H9 (cell line): ENCODE measurements around the gene PPP1R7. TPM values are rescaled to one million over a fixed set of nuclear protein-coding genes. Genes with fewer than 3 reads are reported as not detected.

ENCODE experiments used
- DNase-seq: peaks from one replicate; pipeline ENCODE4 v3.0.0-alpha.2; 2017
- H2AFZ ChIP-seq: one replicate; pipeline ENCODE4 v1.6.1; 2013; ENCODE audit warnings: mild to moderate bottlenecking, low read length, control low read depth, moderate library complexity
- H2AK5ac ChIP-seq: 2 replicates; pipeline ENCODE4 v1.6.1; 2013; ENCODE audit warnings: low read length, control low read depth, mixed read lengths; ENCODE audit not compliant: insufficient read length
- H2BK120ac ChIP-seq: one replicate; pipeline ENCODE4 v1.6.1; 2013; ENCODE audit warnings: low read depth, mild to moderate bottlenecking, low read length, control low read depth, inconsistent platforms; ENCODE audit not compliant: poor library complexity, severe bottlenecking
- H2BK12ac ChIP-seq: 2 replicates; pipeline ENCODE4 v1.6.1; 2013; ENCODE audit warnings: low read length, control low read depth, mixed read lengths, low read depth; ENCODE audit not compliant: insufficient read length
- H2BK15ac ChIP-seq: 2 replicates; pipeline ENCODE4 v1.6.1; 2013; ENCODE audit warnings: low read depth, low read length, control low read depth
- H2BK20ac ChIP-seq: one replicate; pipeline ENCODE4 v1.6.1; 2013; ENCODE audit warnings: low read depth, mild to moderate bottlenecking, low read length, control low read depth, inconsistent platforms; ENCODE audit not compliant: poor library complexity, severe bottlenecking
- H2BK5ac ChIP-seq: 2 replicates; pipeline ENCODE4 v1.6.1; 2013; ENCODE audit warnings: low read length, control low read depth, mixed read lengths; ENCODE audit not compliant: insufficient read length
- H3K14ac ChIP-seq: 2 replicates; pipeline ENCODE4 v1.6.1; 2013; ENCODE audit warnings: low read length, control low read depth; ENCODE audit not compliant: insufficient read depth
- H3K18ac ChIP-seq: 2 replicates; pipeline ENCODE4 v1.6.1; 2013; ENCODE audit warnings: low read depth, mild to moderate bottlenecking, mixed read lengths, low read length, control low read depth; ENCODE audit not compliant: insufficient read length
- H3K23ac ChIP-seq: 2 replicates; pipeline ENCODE4 v1.6.1; 2013; ENCODE audit warnings: low read length, control low read depth, mixed read lengths, low read depth; ENCODE audit not compliant: insufficient read length
- H3K23me2 ChIP-seq: 2 replicates; pipeline ENCODE4 v1.6.1; 2013; ENCODE audit warnings: low read depth, mild to moderate bottlenecking, mixed read lengths, low read length, control low read depth; ENCODE audit not compliant: insufficient read length, poor library complexity, severe bottlenecking
- H3K27ac ChIP-seq: 2 replicates; pipeline ENCODE4 v1.5.1; 2013; ENCODE audit warnings: low read length, control low read depth, mixed read lengths, low read depth; ENCODE audit not compliant: insufficient read length
- H3K27me3 ChIP-seq: 2 replicates; pipeline ENCODE4 v1.6.1; 2013; ENCODE audit warnings: low read length, control low read depth, inconsistent platforms; ENCODE audit not compliant: insufficient read depth
- H3K4ac ChIP-seq: 2 replicates; pipeline ENCODE4 v1.6.1; 2013; ENCODE audit warnings: low read depth, mild to moderate bottlenecking, control low read depth, inconsistent platforms, low read length, moderate library complexity
- H3K4me1 ChIP-seq: 2 replicates; pipeline ENCODE4 v1.6.1; 2013; ENCODE audit warnings: low read length, control low read depth, inconsistent platforms; ENCODE audit not compliant: insufficient read depth
- H3K4me2 ChIP-seq: 2 replicates; pipeline ENCODE4 v1.6.1; 2013; ENCODE audit warnings: low read length, control low read depth, mixed read lengths; ENCODE audit not compliant: insufficient read length, insufficient read depth
- H3K56ac ChIP-seq: 2 replicates; pipeline ENCODE4 v1.6.1; 2013; ENCODE audit warnings: low read depth, mild to moderate bottlenecking, mixed read lengths, low read length, control low read depth; ENCODE audit not compliant: insufficient read length
- H3K79me1 ChIP-seq: 2 replicates; pipeline ENCODE4 v1.6.1; 2013; ENCODE audit warnings: low read depth, mild to moderate bottlenecking, moderate library complexity, low read length, control low read depth, inconsistent platforms; ENCODE audit not compliant: insufficient read depth, poor library complexity, severe bottlenecking
- H3K79me2 ChIP-seq: 2 replicates; pipeline ENCODE4 v1.6.1; 2013; ENCODE audit warnings: low read length, control low read depth, inconsistent platforms; ENCODE audit not compliant: insufficient read depth
- H3K9ac ChIP-seq: 2 replicates; pipeline ENCODE4 v1.6.1; 2013; ENCODE audit warnings: low read length, control low read depth, mixed read lengths; ENCODE audit not compliant: insufficient read length; ENCODE audit errors: extremely low read depth
- H3K9me3 ChIP-seq: one replicate; pipeline ENCODE4 v1.6.1; 2013; ENCODE audit warnings: low read depth, low read length, inconsistent platforms; ENCODE audit not compliant: control insufficient read depth
- H3T11ph ChIP-seq: one replicate; pipeline ENCODE4 v1.6.1; 2013; ENCODE audit warnings: mild to moderate bottlenecking, low read length, control low read depth, inconsistent platforms
- H4K20me1 ChIP-seq: one replicate; pipeline ENCODE4 v1.6.1; 2013; ENCODE audit not compliant: control insufficient read depth, insufficient read length, insufficient read depth
- H4K5ac ChIP-seq: 2 replicates; pipeline ENCODE4 v1.6.1; 2013; ENCODE audit warnings: low read depth, mild to moderate bottlenecking, mixed read lengths, low read length, control low read depth; ENCODE audit not compliant: insufficient read length
- H4K8ac ChIP-seq: replicated peaks from 2 replicates; pipeline ENCODE4 v1.6.1; 2013; ENCODE audit warnings: low read length, control low read depth, mixed read lengths, low read depth; ENCODE audit not compliant: insufficient read length
- H4K91ac ChIP-seq: 2 replicates; pipeline ENCODE4 v1.6.1; 2013; ENCODE audit warnings: low read depth, mild to moderate bottlenecking, moderate library complexity, mixed read lengths, low read length, control low read depth; ENCODE audit not compliant: insufficient read length
- H3K27ac Mint-ChIP-seq, 3 experiments: 2 replicates in 2 of 3; 3 replicates in 1 of 3; pipeline ENCODE4 v1.8.0; 2020 to 2021; ENCODE audit warnings: mixed read lengths in 3 of 3, mild to moderate bottlenecking in 1 of 3, moderate library complexity in 1 of 3
- H3K27me3 Mint-ChIP-seq: 2 replicates; pipeline ENCODE4 v1.8.0; 2021; ENCODE audit warnings: low read depth, mild to moderate bottlenecking, moderate library complexity, mixed read lengths
- H3K36me3 Mint-ChIP-seq, 3 experiments: 2 replicates in 2 of 3; 3 replicates in 1 of 3; pipeline ENCODE4 v1.8.0; 2020 to 2021; ENCODE audit warnings: low read depth in 3 of 3, mixed read lengths in 3 of 3; ENCODE audit not compliant: insufficient read depth in 1 of 3
- H3K4me1 Mint-ChIP-seq, 2 experiments: 2 replicates each; pipeline ENCODE4 v1.8.0; 2020; ENCODE audit warnings: mixed read lengths in 2 of 2
- H3K4me3 Mint-ChIP-seq, 2 experiments: 2 replicates in 1 of 2; 3 replicates in 1 of 2; pipeline ENCODE4 v1.8.0; 2020 to 2021; ENCODE audit warnings: mild to moderate bottlenecking in 2 of 2, mixed read lengths in 2 of 2, moderate library complexity in 1 of 2
- H3K9me3 Mint-ChIP-seq, 2 experiments: 2 replicates in 1 of 2; 3 replicates in 1 of 2; pipeline ENCODE4 v1.8.0; 2020; ENCODE audit warnings: mild to moderate bottlenecking in 2 of 2, mixed read lengths in 2 of 2, moderate library complexity in 1 of 2
- CTCF ChIP-seq: fragments of 200-600 bp; sonication (generic); conservative IDR thresholded peaks from 3 replicates; pipeline ENCODE4 v1.8.0; 2021; ENCODE audit warnings: antibody characterized with exemption, mild to moderate bottlenecking
- WGBS: extraction: QIAGEN DNeasy Blood & Tissue Kit; methylation state at CpG from one replicate; pipeline ENCODE4 v1.1.7; 2013; ENCODE audit warnings: missing lambda C conversion rate, low lambda C conversion rate, mixed read lengths; ENCODE audit not compliant: insufficient read length; ENCODE audit errors: extremely low coverage; 5-methylcytosine and 5-hydroxymethylcytosine counted together
- total RNA-seq: library from RNA; stranded (reverse); gene quantifications from 2 replicates; pipeline ENCODE4 v1.2.1, GENCODE V29; 2021

The PPP1R7 gene
- total RNA-seq, 1 experiment from 2014 or later, result 60.2 TPM

GRCh38 chr2:241201445-241202267 is 51.4 kb downstream of the PPP1R7 start:
- no peak overlapping the region for H3K18ac ChIP-seq
- H4K20me1 ChIP-seq, result no peaks in the 10 kb centered on the region
- Mint-ChIP-seq H3K27ac (no peak overlapping the region), H3K36me3 (no peaks in the 10 kb centered on the region; a peak in 1 of 7 replicates), H3K9me3 (no peaks in the 10 kb centered on the region), H3K4me1 (peaks cover 0 to 4% of the 10 kb centered on the region in 2 experiments; a peak in 1 of 4 replicates), H3K27me3 (no peaks in the 10 kb centered on the region; the same call in none of the 2 replicates), H3K4me3 (no peak overlapping the region)
- no peaks in the 10 kb centered on the region for H3K79me1 ChIP-seq
- peak overlapping the region; percentile 28; the same call in 1 of the 2 replicates for H3K14ac ChIP-seq
- H3K4me2 ChIP-seq, result no peak overlapping the region
- no peaks in the 10 kb centered on the region for H3K4me1 ChIP-seq
- H3K9me3 ChIP-seq, result no peaks in the 10 kb centered on the region
- no peak overlapping the region for H3K56ac ChIP-seq
- H4K91ac ChIP-seq, result no peak overlapping the region
- TF ChIP-seq CTCF, result no peak
- no peak overlapping the region for H3K9ac ChIP-seq
- no CpG with 5 or more reads among the region's 24 CpGs for WGBS
- no peak overlapping the region for H4K8ac ChIP-seq
- H2AFZ ChIP-seq, result no peak overlapping the region
- no peak overlapping the region for H2BK5ac ChIP-seq
- H2BK20ac ChIP-seq, result no peak overlapping the region
- H2BK12ac ChIP-seq, result no peak overlapping the region
- no peak overlapping the region for H2BK15ac ChIP-seq
- no peak overlapping the region for H2AK5ac ChIP-seq
- DNase-seq, result no peak
- no peak overlapping the region for H2BK120ac ChIP-seq
- H3K27me3 ChIP-seq, result no peaks in the 10 kb centered on the region
- H3K27ac ChIP-seq, result no peak overlapping the region
- H3T11ph ChIP-seq, result no peak overlapping the region
- H3K23ac ChIP-seq, result no peak overlapping the region
- H3K79me2 ChIP-seq, result no peaks in the 10 kb centered on the region
- H4K5ac ChIP-seq, result no peak overlapping the region
- H3K23me2 ChIP-seq, result no peaks in the 10 kb centered on the region
- no peak overlapping the region for H3K4ac ChIP-seq
